ENCODE data around the gene GNG4. TPM values are rescaled to one million over a fixed set of nuclear protein-coding genes. Genes with fewer than 3 reads are reported as not detected.

The GNG4 gene
- total and polyA plus RNA-seq, 9 of the 15 experiments (the other 6 are each of a cell fraction or from before 2014, with no cell fraction given), result 0.06 to 0.58 (median 0.08) TPM; not detected in 4

GRCh38 chr1:235504494-235505222, 144.9 kb downstream of the GNG4 start (continued):
- TF ChIP-seq ZNF655 (CRISPR knock-in tag; IDR thresholded peaks at IDR 0.05) (no peak), KLF1 (tag; IDR thresholded peaks at IDR 0.05) (no peak), KLF10 (CRISPR knock-in tag; IDR thresholded peaks at IDR 0.05) (no peak), RBM14 (IDR thresholded peaks at IDR 0.05; ENCODE audit: borderline replicate concordance, insufficient read depth, low read depth, low read length) (peak; percentile 87; the same call in 1 of the 2 replicates), ZKSCAN3 (CRISPR knock-in tag; IDR thresholded peaks at IDR 0.05) (no peak), FOXK2 (conservative IDR thresholded peaks at IDR 0.05 in 1 of 2, IDR thresholded peaks at IDR 0.05 in 1 of 2; ENCODE audit: low read depth in 2 of 2) (0 out of 4 replicates have a peak, but pooled peaks have one; percentile 11 to 26), HIVEP1 (CRISPR knock-in tag; IDR thresholded peaks at IDR 0.05) (no peak), TBP (optimal IDR thresholded peaks at IDR 0.05; ENCODE audit: low read depth, low read length) (peak; percentile 85), ZNF79 (CRISPR knock-in tag; IDR thresholded peaks at IDR 0.05; ENCODE audit: low read depth) (no peak; the same call in 1 of the 2 replicates), HMG20B (CRISPR knock-in tag; IDR thresholded peaks at IDR 0.05) (no peak; the same call in 1 of the 2 replicates), ZNF431 (CRISPR knock-in tag; IDR thresholded peaks at IDR 0.05) (peak; percentile 91), ZNF699 (CRISPR knock-in tag; IDR thresholded peaks at IDR 0.05; ENCODE audit: insufficient replicate concordance) (no peak), ASH1L (IDR thresholded peaks at IDR 0.05; ENCODE audit: borderline replicate concordance, low read depth, partially characterized antibody) (no peak)
- TF ChIP-seq, protein P1, sequence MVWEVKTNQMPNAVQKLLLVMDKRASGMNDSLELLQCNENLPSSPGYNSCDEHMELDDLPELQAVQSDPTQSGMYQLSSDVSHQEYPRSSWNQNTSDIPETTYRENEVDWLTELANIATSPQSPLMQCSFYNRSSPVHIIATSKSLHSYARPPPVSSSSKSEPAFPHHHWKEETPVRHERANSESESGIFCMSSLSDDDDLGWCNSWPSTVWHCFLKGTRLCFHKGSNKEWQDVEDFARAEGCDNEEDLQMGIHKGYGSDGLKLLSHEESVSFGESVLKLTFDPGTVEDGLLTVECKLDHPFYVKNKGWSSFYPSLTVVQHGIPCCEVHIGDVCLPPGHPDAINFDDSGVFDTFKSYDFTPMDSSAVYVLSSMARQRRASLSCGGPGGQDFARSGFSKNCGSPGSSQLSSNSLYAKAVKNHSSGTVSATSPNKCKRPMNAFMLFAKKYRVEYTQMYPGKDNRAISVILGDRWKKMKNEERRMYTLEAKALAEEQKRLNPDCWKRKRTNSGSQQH (CRISPR knock-in tag; IDR thresholded peaks at IDR 0.05), result peak; percentile 74; the same call in 1 of the 2 replicates
- TF ChIP-seq, protein P2, sequence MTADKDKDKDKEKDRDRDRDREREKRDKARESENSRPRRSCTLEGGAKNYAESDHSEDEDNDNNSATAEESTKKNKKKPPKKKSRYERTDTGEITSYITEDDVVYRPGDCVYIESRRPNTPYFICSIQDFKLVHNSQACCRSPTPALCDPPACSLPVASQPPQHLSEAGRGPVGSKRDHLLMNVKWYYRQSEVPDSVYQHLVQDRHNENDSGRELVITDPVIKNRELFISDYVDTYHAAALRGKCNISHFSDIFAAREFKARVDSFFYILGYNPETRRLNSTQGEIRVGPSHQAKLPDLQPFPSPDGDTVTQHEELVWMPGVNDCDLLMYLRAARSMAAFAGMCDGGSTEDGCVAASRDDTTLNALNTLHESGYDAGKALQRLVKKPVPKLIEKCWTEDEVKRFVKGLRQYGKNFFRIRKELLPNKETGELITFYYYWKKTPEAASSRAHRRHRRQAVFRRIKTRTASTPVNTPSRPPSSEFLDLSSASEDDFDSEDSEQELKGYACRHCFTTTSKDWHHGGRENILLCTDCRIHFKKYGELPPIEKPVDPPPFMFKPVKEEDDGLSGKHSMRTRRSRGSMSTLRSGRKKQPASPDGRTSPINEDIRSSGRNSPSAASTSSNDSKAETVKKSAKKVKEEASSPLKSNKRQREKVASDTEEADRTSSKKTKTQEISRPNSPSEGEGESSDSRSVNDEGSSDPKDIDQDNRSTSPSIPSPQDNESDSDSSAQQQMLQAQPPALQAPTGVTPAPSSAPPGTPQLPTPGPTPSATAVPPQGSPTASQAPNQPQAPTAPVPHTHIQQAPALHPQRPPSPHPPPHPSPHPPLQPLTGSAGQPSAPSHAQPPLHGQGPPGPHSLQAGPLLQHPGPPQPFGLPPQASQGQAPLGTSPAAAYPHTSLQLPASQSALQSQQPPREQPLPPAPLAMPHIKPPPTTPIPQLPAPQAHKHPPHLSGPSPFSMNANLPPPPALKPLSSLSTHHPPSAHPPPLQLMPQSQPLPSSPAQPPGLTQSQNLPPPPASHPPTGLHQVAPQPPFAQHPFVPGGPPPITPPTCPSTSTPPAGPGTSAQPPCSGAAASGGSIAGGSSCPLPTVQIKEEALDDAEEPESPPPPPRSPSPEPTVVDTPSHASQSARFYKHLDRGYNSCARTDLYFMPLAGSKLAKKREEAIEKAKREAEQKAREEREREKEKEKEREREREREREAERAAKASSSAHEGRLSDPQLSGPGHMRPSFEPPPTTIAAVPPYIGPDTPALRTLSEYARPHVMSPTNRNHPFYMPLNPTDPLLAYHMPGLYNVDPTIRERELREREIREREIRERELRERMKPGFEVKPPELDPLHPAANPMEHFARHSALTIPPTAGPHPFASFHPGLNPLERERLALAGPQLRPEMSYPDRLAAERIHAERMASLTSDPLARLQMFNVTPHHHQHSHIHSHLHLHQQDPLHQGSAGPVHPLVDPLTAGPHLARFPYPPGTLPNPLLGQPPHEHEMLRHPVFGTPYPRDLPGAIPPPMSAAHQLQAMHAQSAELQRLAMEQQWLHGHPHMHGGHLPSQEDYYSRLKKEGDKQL (CRISPR knock-in tag; IDR thresholded peaks at IDR 0.05; ENCODE audit: borderline replicate concordance), result peak; percentile 96
- TF ChIP-seq, protein P3, sequence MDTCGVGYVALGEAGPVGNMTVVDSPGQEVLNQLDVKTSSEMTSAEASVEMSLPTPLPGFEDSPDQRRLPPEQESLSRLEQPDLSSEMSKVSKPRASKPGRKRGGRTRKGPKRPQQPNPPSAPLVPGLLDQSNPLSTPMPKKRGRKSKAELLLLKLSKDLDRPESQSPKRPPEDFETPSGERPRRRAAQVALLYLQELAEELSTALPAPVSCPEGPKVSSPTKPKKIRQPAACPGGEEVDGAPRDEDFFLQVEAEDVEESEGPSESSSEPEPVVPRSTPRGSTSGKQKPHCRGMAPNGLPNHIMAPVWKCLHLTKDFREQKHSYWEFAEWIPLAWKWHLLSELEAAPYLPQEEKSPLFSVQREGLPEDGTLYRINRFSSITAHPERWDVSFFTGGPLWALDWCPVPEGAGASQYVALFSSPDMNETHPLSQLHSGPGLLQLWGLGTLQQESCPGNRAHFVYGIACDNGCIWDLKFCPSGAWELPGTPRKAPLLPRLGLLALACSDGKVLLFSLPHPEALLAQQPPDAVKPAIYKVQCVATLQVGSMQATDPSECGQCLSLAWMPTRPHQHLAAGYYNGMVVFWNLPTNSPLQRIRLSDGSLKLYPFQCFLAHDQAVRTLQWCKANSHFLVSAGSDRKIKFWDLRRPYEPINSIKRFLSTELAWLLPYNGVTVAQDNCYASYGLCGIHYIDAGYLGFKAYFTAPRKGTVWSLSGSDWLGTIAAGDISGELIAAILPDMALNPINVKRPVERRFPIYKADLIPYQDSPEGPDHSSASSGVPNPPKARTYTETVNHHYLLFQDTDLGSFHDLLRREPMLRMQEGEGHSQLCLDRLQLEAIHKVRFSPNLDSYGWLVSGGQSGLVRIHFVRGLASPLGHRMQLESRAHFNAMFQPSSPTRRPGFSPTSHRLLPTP (IDR thresholded peaks at IDR 0.05; ENCODE audit: borderline replicate concordance, extremely low read depth, insufficient read length), result no peak

Data from K562 (cell line).